ENCODE results near the gene GRB14.
A peak's percentile ranks its signal among the peaks of the same experiment; 100 is the strongest.

GRB14 gene

GRCh38 chr2:164538240-164538866 lies 82.9 kb downstream of the GRB14 start:
- no peak overlapping the region for H3K27ac ChIP-seq
- no peaks in the 10 kb centered on the region for H3K79me2 ChIP-seq (ENCODE audit: insufficient read depth, low read depth)
- H2AFZ ChIP-seq (ENCODE audit: low read depth): no peak overlapping the region
- H3K36me3 ChIP-seq (ENCODE audit: insufficient read depth): no peaks in the 10 kb centered on the region
- H3K27me3 ChIP-seq (ENCODE audit: insufficient read depth, low read depth): no peaks in the 10 kb centered on the region
- no peak overlapping the region for H3K4me2 ChIP-seq
- TF ChIP-seq, protein P1, sequence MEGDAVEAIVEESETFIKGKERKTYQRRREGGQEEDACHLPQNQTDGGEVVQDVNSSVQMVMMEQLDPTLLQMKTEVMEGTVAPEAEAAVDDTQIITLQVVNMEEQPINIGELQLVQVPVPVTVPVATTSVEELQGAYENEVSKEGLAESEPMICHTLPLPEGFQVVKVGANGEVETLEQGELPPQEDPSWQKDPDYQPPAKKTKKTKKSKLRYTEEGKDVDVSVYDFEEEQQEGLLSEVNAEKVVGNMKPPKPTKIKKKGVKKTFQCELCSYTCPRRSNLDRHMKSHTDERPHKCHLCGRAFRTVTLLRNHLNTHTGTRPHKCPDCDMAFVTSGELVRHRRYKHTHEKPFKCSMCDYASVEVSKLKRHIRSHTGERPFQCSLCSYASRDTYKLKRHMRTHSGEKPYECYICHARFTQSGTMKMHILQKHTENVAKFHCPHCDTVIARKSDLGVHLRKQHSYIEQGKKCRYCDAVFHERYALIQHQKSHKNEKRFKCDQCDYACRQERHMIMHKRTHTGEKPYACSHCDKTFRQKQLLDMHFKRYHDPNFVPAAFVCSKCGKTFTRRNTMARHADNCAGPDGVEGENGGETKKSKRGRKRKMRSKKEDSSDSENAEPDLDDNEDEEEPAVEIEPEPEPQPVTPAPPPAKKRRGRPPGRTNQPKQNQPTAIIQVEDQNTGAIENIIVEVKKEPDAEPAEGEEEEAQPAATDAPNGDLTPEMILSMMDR (conservative IDR thresholded peaks at IDR 0.05; ENCODE audit: low read depth, low read length): peak; percentile 70
- H3K4me1 ChIP-seq (ENCODE audit: low read depth, poor library complexity, severe bottlenecking): peaks cover 12% of the 10 kb centered on the region
- H3K9ac ChIP-seq: no peak overlapping the region
- no peaks in the 10 kb centered on the region for H4K20me1 ChIP-seq (ENCODE audit: insufficient read depth)
- H3K4me3 ChIP-seq (IDR thresholded peaks at IDR 0.05; ENCODE audit: insufficient read depth, low read depth, low read length): no peak overlapping the region

- no peak overlapping the region for H3K4me3 ChIP-seq (IDR thresholded peaks at IDR 0.05; ENCODE audit: insufficient read depth, low read depth, low read length)
- no peaks in the 10 kb centered on the region for H3K36me3 ChIP-seq (ENCODE audit: insufficient read depth)
- no peaks in the 10 kb centered on the region for H4K20me1 ChIP-seq (ENCODE audit: insufficient read depth)
- H3K4me2 ChIP-seq: no peak overlapping the region
- H3K4me1 ChIP-seq (ENCODE audit: low read depth, poor library complexity, severe bottlenecking): no peaks in the 10 kb centered on the region
- no peak overlapping the region for H2AFZ ChIP-seq (ENCODE audit: low read depth)
- TF ChIP-seq, protein P1 (conservative IDR thresholded peaks at IDR 0.05; ENCODE audit: low read depth, low read length): no peak
- H3K9ac ChIP-seq: no peak overlapping the region
- no peaks in the 10 kb centered on the region for H3K79me2 ChIP-seq (ENCODE audit: insufficient read depth, low read depth)
- H3K27ac ChIP-seq: no peak overlapping the region
- H3K27me3 ChIP-seq (ENCODE audit: insufficient read depth, low read depth): no peaks in the 10 kb centered on the region
These were observed 85.8 kb downstream of the GRB14 start for GRCh38 chr2:164535280-164536025.

- H3K27ac ChIP-seq: no peak overlapping the region
- H3K36me3 ChIP-seq (ENCODE audit: insufficient read depth): no peaks in the 10 kb centered on the region
- no peak overlapping the region for H3K9ac ChIP-seq
- H3K4me3 ChIP-seq (IDR thresholded peaks at IDR 0.05; ENCODE audit: insufficient read depth, low read depth, low read length): no peak overlapping the region
- no peak overlapping the region for H2AFZ ChIP-seq (ENCODE audit: low read depth)
- no peak overlapping the region for H3K4me2 ChIP-seq
- TF ChIP-seq, protein P1 (conservative IDR thresholded peaks at IDR 0.05; ENCODE audit: low read depth, low read length): no peak
- no peaks in the 10 kb centered on the region for H4K20me1 ChIP-seq (ENCODE audit: insufficient read depth)
- no peaks in the 10 kb centered on the region for H3K79me2 ChIP-seq (ENCODE audit: insufficient read depth, low read depth)
- no peaks in the 10 kb centered on the region for H3K4me1 ChIP-seq (ENCODE audit: low read depth, poor library complexity, severe bottlenecking)
- H3K27me3 ChIP-seq (ENCODE audit: insufficient read depth, low read depth): no peaks in the 10 kb centered on the region
These were observed 90.8 kb downstream of the GRB14 start for GRCh38 chr2:164530464-164530863.

- Histone ChIP-seq H3K4me1 (ENCODE audit: low read depth, poor library complexity, severe bottlenecking) (no peaks in the 10 kb centered on the region), H4K20me1 (ENCODE audit: insufficient read depth) (no peaks in the 10 kb centered on the region), H3K4me3 (IDR thresholded peaks at IDR 0.05; ENCODE audit: insufficient read depth, low read depth, low read length) (no peak overlapping the region), H3K4me2 (no peak overlapping the region), H3K9ac (no peak overlapping the region), H3K79me2 (ENCODE audit: insufficient read depth, low read depth) (no peaks in the 10 kb centered on the region), H2AFZ (ENCODE audit: low read depth) (no peak overlapping the region), H3K27me3 (ENCODE audit: insufficient read depth, low read depth) (no peaks in the 10 kb centered on the region), H3K36me3 (ENCODE audit: insufficient read depth) (no peaks in the 10 kb centered on the region), H3K27ac (no peak overlapping the region)
- TF ChIP-seq, protein P1 (conservative IDR thresholded peaks at IDR 0.05; ENCODE audit: low read depth, low read length): no peak
These were observed 97.6 kb downstream of the GRB14 start for GRCh38 chr2:164523726-164524125.
